HepG2 (cell line): ENCODE results near the gene ABCC8. TPM values are rescaled to one million over a fixed set of nuclear protein-coding genes. Genes with fewer than 3 reads are reported as not detected.

ENCODE experiments used
- ATAC-seq: fragments of 200-7000 bp; cut with Tn5 transposase; 3 replicates; pipeline ENCODE4 v1.9.1; 2020; ENCODE audit warnings: mild to moderate bottlenecking, moderate library complexity
- BruUV-seq: library from RNA; stranded (reverse); fragments of 400-500 nt; replicated peaks from 2 replicates; lab custom pipeline; 2021; lab: Mats Ljungman, UMichigan
- CTCF ChIA-PET: fragments of 300-600 bp; formaldehyde crosslinking; extraction: SDS; loops from one replicate; lab custom pipeline; 2021; ENCODE audit warnings: low total read pairs, inconsistent platforms, low intra/inter-chr PET ratio; lab: Yijun Ruan, JAX
- POLR2A ChIA-PET: fragments of 350-600 bp; sonication (Branson Sonifier 250); formaldehyde crosslinking; loops from one replicate; lab custom pipeline; 2020; ENCODE audit warnings: antibody characterized with exemption, inconsistent platforms; lab: Yijun Ruan, JAX
- DNase-seq: peaks from one replicate; pipeline ENCODE4 v3.0.0-alpha.2; 2015; ENCODE audit warnings: low spot score
- FAIRE-seq: peaks from 3 replicates; lab custom pipeline; 2011; peaks lifted over from hg19 to GRCh38; lab: Jason Lieb, UNC
- H2AFZ ChIP-seq: one replicate; pipeline ENCODE4 v1.6.1; 2011; ENCODE audit warnings: low read length, inconsistent platforms
- H3K27ac ChIP-seq: fragments of 300-600 bp; 3 replicates; pipeline ENCODE4 v1.8.0; 2011; ENCODE audit warnings: mixed run types, mild to moderate bottlenecking, mixed read lengths, low read length, inconsistent platforms; ENCODE audit not compliant: insufficient read depth; ENCODE audit errors: extremely low read length
- H3K27me3 ChIP-seq, 2 experiments: fragments of 200-600 bp in 1 of 2; 2 replicates in 1 of 2; 3 replicates in 1 of 2; pipeline versions ENCODE4 v1.6.0 to v1.8.0; 2011; ENCODE audit warnings: low read length in 2 of 2, mild to moderate bottlenecking in 2 of 2, moderate library complexity in 2 of 2, inconsistent platforms in 1 of 2; ENCODE audit not compliant: insufficient read depth in 2 of 2, control insufficient read depth in 1 of 2
- H3K36me3 ChIP-seq, 2 experiments: fragments of 200-600 bp in 1 of 2; replicated peaks in 1 of 2; 2 replicates in 1 of 2; 3 replicates in 1 of 2; pipeline versions ENCODE4 v1.5.1 to v1.8.0; 2011; ENCODE audit warnings: low read length in 2 of 2, inconsistent platforms in 1 of 2; ENCODE audit not compliant: insufficient read depth in 2 of 2, control insufficient read depth in 1 of 2
- H3K4me1 ChIP-seq: 2 replicates; pipeline ENCODE4 v1.5.1; 2012; ENCODE audit warnings: low read length, inconsistent platforms; ENCODE audit not compliant: insufficient read depth
- H3K4me2 ChIP-seq: 2 replicates; pipeline ENCODE4 v1.6.0; 2011; ENCODE audit warnings: low read depth, low read length, inconsistent platforms
- H3K4me3 ChIP-seq, 3 experiments: fragments of 200-600 bp in 1 of 3; sonication (generic), shearing (Covaris generic) in 1 of 3; replicated peaks in 1 of 3; 2 replicates each; pipeline ENCODE4 v1.5.1; 2011 to 2016; ENCODE audit warnings: low read length in 3 of 3, inconsistent platforms in 2 of 3, low read depth in 2 of 3, mild to moderate bottlenecking in 2 of 3, control low read depth in 1 of 3, mixed read lengths in 1 of 3; ENCODE audit not compliant: insufficient read depth in 1 of 3
- H3K79me2 ChIP-seq: one replicate; pipeline ENCODE4 v1.6.1; 2011; ENCODE audit warnings: low read length, inconsistent platforms; ENCODE audit not compliant: insufficient read depth
- H3K9ac ChIP-seq: 2 replicates; pipeline ENCODE4 v1.6.0; 2011; ENCODE audit warnings: mild to moderate bottlenecking, low read depth, low read length, inconsistent platforms; ENCODE audit not compliant: insufficient read depth
- H3K9me3 ChIP-seq: 2 replicates; pipeline ENCODE4 v1.5.1; 2012; ENCODE audit warnings: mild to moderate bottlenecking, low read length
- H4K20me1 ChIP-seq: 2 replicates; pipeline ENCODE4 v1.6.0; 2011; ENCODE audit warnings: inconsistent platforms, mild to moderate bottlenecking, low read length, moderate library complexity; ENCODE audit not compliant: insufficient read depth
- CHCHD3 ChIP-seq: sonication (generic); formaldehyde crosslinking; IDR thresholded peaks from 2 replicates; pipeline ENCODE4 v1.8.0; 2022; ENCODE audit warnings: mild to moderate bottlenecking, missing genetic modification reagents, moderate library complexity
- CREB1 ChIP-seq, 2 experiments: fragments of 450-650 bp in 1 of 2; IDR thresholded peaks; 2 replicates each; pipeline ENCODE4 v1.6.1; 2016 to 2017; ENCODE audit warnings: control low read depth in 1 of 2, mild to moderate bottlenecking in 1 of 2, missing compliant biosample characterization in 1 of 2, missing genetic modification characterization in 1 of 2
- HNF4A ChIP-seq: sonication (generic); formaldehyde crosslinking; IDR thresholded peaks from 2 replicates; pipeline ENCODE4 v1.4.0; 2020; ENCODE audit warnings: missing genetic modification reagents
- KAT8 ChIP-seq: IDR thresholded peaks from 2 replicates; pipeline ENCODE4 v1.6.1; 2016; ENCODE audit warnings: missing genetic modification reagents, missing compliant biosample characterization
- SRSF9 ChIP-seq: fragments of 200-400 bp; formaldehyde crosslinking; IDR thresholded peaks from 2 replicates; pipeline ENCODE4 v1.6.1; 2018; ENCODE audit warnings: borderline replicate concordance, mild to moderate bottlenecking, low read depth, low read length; ENCODE audit not compliant: insufficient read depth, poor library complexity, severe bottlenecking
- ZKSCAN8 ChIP-seq: IDR thresholded peaks from 2 replicates; pipeline ENCODE4 v1.6.1; 2016; ENCODE audit warnings: borderline replicate concordance, missing genetic modification reagents, missing compliant biosample characterization
- ZNF138 ChIP-seq: sonication (generic); formaldehyde crosslinking; IDR thresholded peaks from 2 replicates; pipeline ENCODE4 v1.5.0; 2020; ENCODE audit warnings: mild to moderate bottlenecking, low read depth, missing genetic modification reagents
- ZNF629 ChIP-seq: sonication (generic); formaldehyde crosslinking; conservative IDR thresholded peaks from 2 replicates; pipeline ENCODE4 v1.5.0; 2020; ENCODE audit warnings: missing genetic modification reagents
- ZNF747 ChIP-seq: sonication (generic); formaldehyde crosslinking; IDR thresholded peaks from 2 replicates; pipeline ENCODE4 v1.8.1; 2023; ENCODE audit warnings: missing genetic modification reagents, mild to moderate bottlenecking, borderline replicate concordance
- WGBS: methylation state at CpG from one replicate; pipeline ENCODE4 v1.1.6; 2017; ENCODE audit warnings: low lambda C conversion rate; 5-methylcytosine and 5-hydroxymethylcytosine counted together
- in situ Hi-C: cut with HindIII; loops from 2 replicates; pipeline ENCODE4 v1.10.0; 2017; ENCODE audit warnings: low pct_unique_long_range_greater_than_20kb; ENCODE audit not compliant: extremely low pct_ligation_motif_present
- intact Hi-C: fragments of 100-400 bp; cut with micrococcal nuclease; formaldehyde crosslinking; loops from one replicate; pipeline ENCODE4 v1.10.0; 2022; ENCODE audit not compliant: unreplicated experiment
- polyA plus RNA-seq, 8 experiments: library from polyadenylated mRNA; depleted of rRNA in 3 of 8; stranded (reverse) in 7 of 8; unstranded in 1 of 8; fragments of >200 nt; fragmentation: Illumina TruSeq in 4 of 8; extraction: Trizol in 4 of 8; gene quantifications; 2 replicates each; pipeline versions ENCODE4 v1.2.1 to v1.2.3, GENCODE V29; 2011 to 2016; ENCODE audit warnings: low read depth in 4 of 8, missing spikeins in 1 of 8, mixed read lengths in 1 of 8; ENCODE audit not compliant: insufficient read depth in 1 of 8
- total RNA-seq, 5 experiments: library from RNA; depleted of rRNA; stranded (reverse); fragments of >200 nt; fragmentation: Illumina TruSeq; extraction: Trizol; gene quantifications; 2 replicates each; pipeline ENCODE4 v1.2.3, GENCODE V29; 2016; ENCODE audit warnings: low read depth in 1 of 5
- TF ChIP-seq, protein P1 (sequence below): sonication (generic); formaldehyde crosslinking; IDR thresholded peaks from 2 replicates; pipeline ENCODE4 v1.8.1; 2023; ENCODE audit warnings: missing genetic modification reagents, mild to moderate bottlenecking, borderline replicate concordance
- TF ChIP-seq, protein P2 (sequence below): sonication (generic); formaldehyde crosslinking; conservative IDR thresholded peaks from 2 replicates; pipeline ENCODE4 v1.8.1; 2023; ENCODE audit warnings: missing genetic modification reagents
- TF ChIP-seq, protein P3 (sequence below): sonication (generic); formaldehyde crosslinking; IDR thresholded peaks from 2 replicates; pipeline ENCODE4 v1.5.0; 2020; ENCODE audit warnings: mild to moderate bottlenecking, missing genetic modification reagents, moderate library complexity

ABCC8 gene
- total and polyA plus RNA-seq, 2 of the 13 experiments (the other 11 are each of a cell fraction or from before 2014, with no cell fraction given): not detected

DNA sequence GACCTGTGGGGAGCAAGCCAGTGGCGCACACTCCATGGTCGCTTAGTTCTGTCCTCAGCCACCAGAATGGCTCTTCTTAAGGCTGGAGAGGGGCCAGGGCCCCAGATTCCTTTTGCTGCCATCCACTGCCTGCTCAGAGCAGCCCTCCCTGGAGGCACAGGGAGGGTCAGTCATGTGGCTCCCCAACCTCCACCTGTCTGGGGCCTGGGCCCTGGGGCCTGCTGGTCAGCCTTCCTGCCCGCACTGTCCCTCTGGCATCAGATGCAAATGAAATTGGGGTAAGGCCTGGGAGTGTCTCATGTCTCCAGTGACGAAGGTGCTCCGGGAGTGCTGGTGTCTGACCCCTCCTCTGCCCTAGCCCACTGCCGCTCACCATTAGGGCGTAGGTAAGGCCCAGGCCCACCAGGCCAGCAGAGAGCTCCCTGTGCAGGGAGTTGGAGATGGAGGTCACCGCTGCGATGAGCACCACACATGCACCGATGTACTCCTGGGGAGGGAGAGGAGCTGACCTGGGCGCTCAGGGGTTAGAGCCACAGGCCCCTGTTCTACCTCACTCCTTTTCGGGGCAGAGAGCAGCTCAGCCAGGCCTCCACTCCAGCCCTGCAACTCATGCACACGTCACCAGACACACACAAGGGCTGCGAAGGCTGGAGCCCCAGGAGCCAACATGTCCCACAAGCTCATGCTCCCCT is 79.2 kb downstream of the ABCC8 start:
- in situ Hi-C loops (no loop called here), intact Hi-C loops (no loop called here)
- ChIA-PET CTCF (no interaction called here), POLR2A (no interaction called here)
- H3K9me3 ChIP-seq: no peaks in the 10 kb centered on the region
- DNase-seq: no peak
- H4K20me1 ChIP-seq: no peaks in the 10 kb centered on the region
- H3K9ac ChIP-seq: no peak overlapping the region
- no peaks in the 10 kb centered on the region for H3K4me1 ChIP-seq
- no peaks in the 10 kb centered on the region for H3K79me2 ChIP-seq
- no peak overlapping the region for H3K4me2 ChIP-seq
- FAIRE-seq: no peak
- 58% methylated on average over 8 of the region's 14 CpGs for WGBS
- no peak overlapping the region for H3K4me3 ChIP-seq
- H3K27me3 ChIP-seq: peaks cover 5 to 64% of the 10 kb centered on the region in 2 experiments
- H3K27ac ChIP-seq: no peak overlapping the region
- ATAC-seq: no peak; the same call in 2 of the 3 replicates
- H2AFZ ChIP-seq: no peak overlapping the region
- BruUV-seq: no TSS peak
- TF ChIP-seq CREB1 (IDR thresholded peaks at IDR 0.05) (peak; percentile 62), CREB1 (CRISPR knock-in tag; IDR thresholded peaks at IDR 0.05) (no peak), SRSF9 (no peak)
- H3K36me3 ChIP-seq: no peaks in the 10 kb centered on the region

DNA sequence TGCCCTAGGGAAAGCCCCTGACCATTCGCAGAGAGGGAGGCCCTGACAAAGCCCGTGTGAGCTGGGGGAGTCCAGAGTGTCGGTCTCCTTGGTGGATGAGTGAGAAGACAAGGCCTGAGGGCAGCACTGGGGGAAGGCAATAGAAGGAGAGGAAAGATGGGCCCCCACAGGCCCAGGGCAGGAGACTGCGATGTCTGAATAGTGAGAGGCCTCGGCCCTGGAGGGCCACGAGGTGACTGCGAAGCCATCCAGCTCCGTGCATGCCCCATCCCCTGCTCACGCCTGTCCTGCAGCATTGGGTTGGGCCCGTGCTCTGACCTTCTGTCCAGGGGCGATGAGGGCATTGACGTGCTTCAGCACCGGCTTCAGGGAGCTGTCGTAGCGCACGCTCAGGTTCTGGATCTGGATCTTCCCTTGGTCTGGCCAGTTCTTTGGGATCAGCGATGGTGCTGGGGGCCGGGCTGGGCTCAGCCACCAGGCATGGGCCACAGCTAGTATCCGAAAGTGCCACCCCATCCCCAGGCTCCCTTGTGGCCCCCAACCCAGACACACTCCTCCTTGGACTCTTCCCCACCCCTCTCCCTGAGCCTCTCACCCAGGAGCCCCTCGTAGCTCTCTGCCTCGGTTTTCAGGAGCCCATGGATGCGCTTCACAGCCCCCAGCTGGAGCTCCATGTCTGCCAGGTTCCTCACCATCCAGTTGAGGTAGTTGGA is 79.9 kb downstream of the ABCC8 start:
- H3K36me3 ChIP-seq: no peaks in the 10 kb centered on the region
- H3K4me1 ChIP-seq: no peaks in the 10 kb centered on the region
- DNase-seq (no peak), FAIRE-seq (no peak), ATAC-seq (no peak)
- no peak overlapping the region for H3K4me2 ChIP-seq
- no peak overlapping the region for H3K4me3 ChIP-seq
- ChIA-PET CTCF (no interaction called here), POLR2A (no interaction called here)
- no peak overlapping the region for H3K27ac ChIP-seq
- in situ Hi-C loops: no loop called here
- intact Hi-C loops: no loop called here
- H3K9me3 ChIP-seq: no peaks in the 10 kb centered on the region
- H3K79me2 ChIP-seq: no peaks in the 10 kb centered on the region
- WGBS: 12% methylated on average over 8 of the region's 22 CpGs
- BruUV-seq: no TSS peak
- no peak overlapping the region for H2AFZ ChIP-seq
- no peak overlapping the region for H3K9ac ChIP-seq
- no peaks in the 10 kb centered on the region for H4K20me1 ChIP-seq
- H3K27me3 ChIP-seq: peaks cover 5 to 60% of the 10 kb centered on the region in 2 experiments
- TF ChIP-seq ZNF629 (CRISPR knock-in tag) (no peak), ZKSCAN8 (CRISPR knock-in tag) (no peak), HNF4A (CRISPR knock-in tag) (no peak), ZNF138 (CRISPR knock-in tag) (no peak), CHCHD3 (CRISPR knock-in tag) (no peak), KAT8 (CRISPR knock-in tag) (no peak), ZNF747 (CRISPR knock-in tag) (no peak)
- TF ChIP-seq, protein P1, sequence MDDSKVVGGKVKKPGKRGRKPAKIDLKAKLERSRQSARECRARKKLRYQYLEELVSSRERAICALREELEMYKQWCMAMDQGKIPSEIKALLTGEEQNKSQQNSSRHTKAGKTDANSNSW: no peak
- TF ChIP-seq, protein P2, sequence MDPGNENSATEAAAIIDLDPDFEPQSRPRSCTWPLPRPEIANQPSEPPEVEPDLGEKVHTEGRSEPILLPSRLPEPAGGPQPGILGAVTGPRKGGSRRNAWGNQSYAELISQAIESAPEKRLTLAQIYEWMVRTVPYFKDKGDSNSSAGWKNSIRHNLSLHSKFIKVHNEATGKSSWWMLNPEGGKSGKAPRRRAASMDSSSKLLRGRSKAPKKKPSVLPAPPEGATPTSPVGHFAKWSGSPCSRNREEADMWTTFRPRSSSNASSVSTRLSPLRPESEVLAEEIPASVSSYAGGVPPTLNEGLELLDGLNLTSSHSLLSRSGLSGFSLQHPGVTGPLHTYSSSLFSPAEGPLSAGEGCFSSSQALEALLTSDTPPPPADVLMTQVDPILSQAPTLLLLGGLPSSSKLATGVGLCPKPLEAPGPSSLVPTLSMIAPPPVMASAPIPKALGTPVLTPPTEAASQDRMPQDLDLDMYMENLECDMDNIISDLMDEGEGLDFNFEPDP (CRISPR knock-in tag): no peak
- TF ChIP-seq, protein P3, sequence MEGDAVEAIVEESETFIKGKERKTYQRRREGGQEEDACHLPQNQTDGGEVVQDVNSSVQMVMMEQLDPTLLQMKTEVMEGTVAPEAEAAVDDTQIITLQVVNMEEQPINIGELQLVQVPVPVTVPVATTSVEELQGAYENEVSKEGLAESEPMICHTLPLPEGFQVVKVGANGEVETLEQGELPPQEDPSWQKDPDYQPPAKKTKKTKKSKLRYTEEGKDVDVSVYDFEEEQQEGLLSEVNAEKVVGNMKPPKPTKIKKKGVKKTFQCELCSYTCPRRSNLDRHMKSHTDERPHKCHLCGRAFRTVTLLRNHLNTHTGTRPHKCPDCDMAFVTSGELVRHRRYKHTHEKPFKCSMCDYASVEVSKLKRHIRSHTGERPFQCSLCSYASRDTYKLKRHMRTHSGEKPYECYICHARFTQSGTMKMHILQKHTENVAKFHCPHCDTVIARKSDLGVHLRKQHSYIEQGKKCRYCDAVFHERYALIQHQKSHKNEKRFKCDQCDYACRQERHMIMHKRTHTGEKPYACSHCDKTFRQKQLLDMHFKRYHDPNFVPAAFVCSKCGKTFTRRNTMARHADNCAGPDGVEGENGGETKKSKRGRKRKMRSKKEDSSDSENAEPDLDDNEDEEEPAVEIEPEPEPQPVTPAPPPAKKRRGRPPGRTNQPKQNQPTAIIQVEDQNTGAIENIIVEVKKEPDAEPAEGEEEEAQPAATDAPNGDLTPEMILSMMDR (CRISPR knock-in tag): no peak
